Gastrocnemius medialis (tissue), 4 donors: ENCODE measurements around the gene TMEM132D.

Experiments
- CTCF ChIP-seq, 5 experiments: fragments of 450-650 bp in 3 of 5; fragments of 200-600 bp in 2 of 5; sonication (generic) in 2 of 5; IDR thresholded peaks in 4 of 5; conservative IDR thresholded peaks in 1 of 5; 1 replicate in 4 of 5; 2 replicates in 1 of 5; pipeline ENCODE4 v1.5.1; 2016 to 2019; ENCODE audit warnings: antibody characterized with exemption in 5 of 5, mild to moderate bottlenecking in 3 of 5, moderate library complexity in 3 of 5
- POLR2A ChIP-seq, 2 donors: fragments of 450-650 bp; IDR thresholded peaks; one replicate each; pipeline ENCODE4 v1.6.1; 2017; ENCODE audit warnings: antibody characterized with exemption in 2 of 2, mild to moderate bottlenecking in 2 of 2, moderate library complexity in 2 of 2

GRCh38 chr12:129840145-129840884 lies 63.5 kb downstream of the TMEM132D start:
- TF ChIP-seq CTCF (IDR thresholded peaks at IDR 0.05 in 4 of 5, conservative IDR thresholded peaks at IDR 0.05 in 1 of 5) (no peak), POLR2A (IDR thresholded peaks at IDR 0.05) (no peak)
